Lung (tissue), 12 donors: Measurements from ENCODE around the gene RPS14. TPM values are rescaled to one million over a fixed set of nuclear protein-coding genes. Genes with fewer than 3 reads are reported as not detected.

Experiments used
- ATAC-seq: fragments of 200-7000 bp; cut with Tn5 transposase; one replicate; pipeline ENCODE4 v1.9.1; 2020; ENCODE audit warnings: moderate number of reproducible peaks; ENCODE audit not compliant: insufficient read depth, low FRiP score
- DNase-seq, 3 donors: peaks; one replicate each; pipeline ENCODE4 v3.0.0-alpha.2; 2013 to 2017
- H3K27ac ChIP-seq, 2 donors: one replicate each; pipeline ENCODE4 v1.5.1; 2013; ENCODE audit warnings: mild to moderate bottlenecking in 2 of 2, moderate library complexity in 2 of 2, control low read depth in 1 of 2, inconsistent platforms in 1 of 2, low read depth in 1 of 2, low read length in 1 of 2
- H3K27me3 ChIP-seq, 3 donors: one replicate each; pipeline ENCODE4 v1.5.1; 2013; ENCODE audit warnings: low read length in 2 of 3; ENCODE audit not compliant: control insufficient read depth in 3 of 3, insufficient read depth in 3 of 3
- H3K36me3 ChIP-seq, 4 donors: one replicate each; pipeline ENCODE4 v1.5.1; 2013; ENCODE audit warnings: low read length in 4 of 4, mild to moderate bottlenecking in 1 of 4, moderate library complexity in 1 of 4; ENCODE audit not compliant: control insufficient read depth in 4 of 4, insufficient read depth in 4 of 4
- H3K4me1 ChIP-seq, 5 donors: one replicate each; pipeline ENCODE4 v1.5.1; 2013; ENCODE audit warnings: low read length in 5 of 5, mild to moderate bottlenecking in 2 of 5, moderate library complexity in 1 of 5; ENCODE audit not compliant: control insufficient read depth in 5 of 5, insufficient read depth in 5 of 5
- H3K4me3 ChIP-seq: one replicate; pipeline ENCODE4 v1.5.1; 2013; ENCODE audit warnings: mild to moderate bottlenecking, control low read depth, moderate library complexity
- H3K9ac ChIP-seq, 2 donors: one replicate each; pipeline ENCODE4 v1.5.1; 2013; ENCODE audit warnings: low read length in 2 of 2, control low read depth in 1 of 2; ENCODE audit not compliant: insufficient read depth in 1 of 2
- H3K9me3 ChIP-seq, 4 donors: one replicate each; pipeline ENCODE4 v1.5.1; 2013; ENCODE audit warnings: low read length in 3 of 4, mild to moderate bottlenecking in 1 of 4, moderate library complexity in 1 of 4; ENCODE audit not compliant: control insufficient read depth in 4 of 4, insufficient read depth in 3 of 4
- CTCF ChIP-seq: IDR thresholded peaks from 2 replicates; pipeline ENCODE4 v1.5.1; 2012; ENCODE audit warnings: mild to moderate bottlenecking; ENCODE audit errors: control extremely low read depth, extremely low read depth
- WGBS, 2 donors: extraction: QIAGEN DNeasy Blood & Tissue Kit; methylation state at CpG; one replicate each; pipeline ENCODE4 v1.1.7; 2013; 5-methylcytosine and 5-hydroxymethylcytosine counted together
- polyA plus RNA-seq, 2 donors: library from polyadenylated mRNA; stranded (reverse); fragments of 200-250 nt; gene quantifications; one replicate each; pipeline ENCODE4 v1.2.1, GENCODE V29; 2013
- total RNA-seq, 2 donors: library from RNA; depleted of rRNA in 1 of 2; stranded (reverse); fragments of >200 nt in 1 of 2; gene quantifications; one replicate each; pipeline ENCODE4 v1.2.1, GENCODE V29; 2014 to 2021
- donor health status: control.
- donor health status: control.
- donor health status: Bipolar disorder and iron deficiency.
- donor health status: healthy.
- donor health status: DM: yes; HTN: yes; CAD: no.

RPS14 gene
- total and polyA plus RNA-seq, 4 donors, result 1,065 to 4,623 (median 2,452) TPM

GRCh38 chr5:150498501-150498900 is 49.0 kb upstream of the RPS14 start:
- Histone ChIP-seq H3K36me3 (peaks cover 0 to 3% (median 2%) of the 10 kb centered on the region in 4 donors), H3K27me3 (no peaks in the 10 kb centered on the region), H3K9me3 (no peaks in the 10 kb centered on the region), H3K9ac (no peak overlapping the region), H3K4me3 (no peak overlapping the region), H3K4me1 (peaks cover 0 to 56% (median 19%) of the 10 kb centered on the region in 5 donors), H3K27ac (peak overlapping the region; percentile 50 to 83)
- DNase-seq (no peak), ATAC-seq (no peak)
- WGBS, 2 donors, result 54 to 61% methylated on average over 6 of the region's 6 CpGs
- no peak for TF ChIP-seq CTCF

DNA sequence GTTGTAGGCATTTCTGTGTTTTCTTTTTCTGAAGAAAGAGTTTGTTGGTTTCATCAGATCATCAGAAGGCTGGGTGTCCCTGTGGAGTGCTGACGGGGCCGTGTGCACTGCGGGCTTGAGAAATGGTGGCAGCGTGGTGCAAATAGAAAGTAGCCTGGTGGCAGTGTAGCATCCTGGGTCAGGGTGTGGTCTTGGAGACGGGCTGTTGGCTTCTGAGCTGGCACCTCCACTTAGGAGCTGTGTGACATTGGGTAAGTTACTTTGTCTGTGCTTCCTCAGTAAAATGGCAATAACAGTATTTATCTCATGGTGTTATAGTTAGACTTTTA is 48.4 kb upstream of the RPS14 start:
- DNase-seq (no peak), ATAC-seq (peak; percentile 5)
- 67 to 74% methylated on average over 5 of the region's 5 CpGs for WGBS, 2 donors
- Histone ChIP-seq H3K9ac (no peak overlapping the region), H3K27me3 (no peaks in the 10 kb centered on the region), H3K36me3 (peaks cover 0 to 3% (median 2%) of the 10 kb centered on the region in 4 donors), H3K9me3 (no peaks in the 10 kb centered on the region), H3K4me3 (no peak overlapping the region), H3K4me1 (peaks cover 0 to 53% (median 17%) of the 10 kb centered on the region in 5 donors), H3K27ac (peak overlapping the region; percentile 70 to 83)
- TF ChIP-seq CTCF, result no peak

GRCh38 chr5:150497274-150497988 is 47.9 kb upstream of the RPS14 start:
- ATAC-seq, result peak; percentile 64
- H3K4me3 ChIP-seq, result no peak overlapping the region

More at GRCh38 chr5:150497274-150497988, 47.9 kb upstream of the RPS14 start:
- 60 to 81% methylated on average over 14 of the region's 14 CpGs for WGBS, 2 donors
- no peaks in the 10 kb centered on the region for H3K9me3 ChIP-seq
- peaks cover 0 to 6% (median 4%) of the 10 kb centered on the region in 4 donors for H3K36me3 ChIP-seq
- peak overlapping the region; percentile 70 to 83 for H3K27ac ChIP-seq
- peaks cover 0 to 55% (median 17%) of the 10 kb centered on the region in 5 donors for H3K4me1 ChIP-seq
- no peak overlapping the region for H3K9ac ChIP-seq
- H3K27me3 ChIP-seq, result no peaks in the 10 kb centered on the region
- peak in 1 of 3 donors; percentile 42 for DNase-seq
- no peak for TF ChIP-seq CTCF
